WI38 (cell line): Measurements from ENCODE around the gene GAL3ST3.

Experiments used
- H3K4me3 ChIP-seq: 2 replicates; pipeline ENCODE4 v1.5.1; 2011; ENCODE audit warnings: low read depth, mild to moderate bottlenecking, control low read depth, low read length
- TF ChIP-seq, protein P1 (sequence below): IDR thresholded peaks from 2 replicates; pipeline ENCODE4 v1.5.1; 2012; ENCODE audit warnings: low read depth, mild to moderate bottlenecking, control low read depth, low read length

The GAL3ST3 gene

DNA sequence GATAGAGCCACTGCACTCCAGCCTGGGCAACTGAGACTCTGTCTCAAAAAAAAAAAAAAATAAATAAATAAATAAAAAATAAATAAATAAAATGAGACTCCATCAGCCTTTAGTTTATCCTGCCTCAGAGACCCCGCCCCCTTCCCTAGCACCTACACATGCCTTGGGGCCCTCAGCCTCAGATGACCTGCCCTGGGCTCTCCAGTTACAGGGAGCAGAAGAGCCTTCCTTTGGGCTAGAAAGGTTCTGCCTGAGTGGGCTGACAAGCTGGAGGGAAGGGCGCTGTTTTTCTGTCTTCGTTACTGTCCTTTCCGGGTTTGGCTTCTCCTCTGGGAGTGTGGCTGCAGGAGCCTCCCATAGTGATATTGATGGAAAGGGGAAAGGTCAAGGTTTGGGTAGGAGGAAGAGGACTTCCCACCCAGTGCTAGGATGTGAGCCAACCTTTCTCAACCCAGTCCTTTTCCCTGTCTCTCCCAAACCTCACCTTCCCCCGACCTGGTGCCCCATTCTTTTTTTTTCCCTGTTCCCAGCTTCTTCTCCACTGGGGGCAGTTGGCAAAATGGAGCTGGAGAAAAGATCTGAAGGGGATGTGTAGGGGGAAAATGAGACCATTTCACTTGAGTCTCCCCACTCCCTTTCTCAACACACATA lies 1.7 kb upstream of the GAL3ST3 start:
- no peak overlapping the region for H3K4me3 ChIP-seq
- TF ChIP-seq, protein P1, sequence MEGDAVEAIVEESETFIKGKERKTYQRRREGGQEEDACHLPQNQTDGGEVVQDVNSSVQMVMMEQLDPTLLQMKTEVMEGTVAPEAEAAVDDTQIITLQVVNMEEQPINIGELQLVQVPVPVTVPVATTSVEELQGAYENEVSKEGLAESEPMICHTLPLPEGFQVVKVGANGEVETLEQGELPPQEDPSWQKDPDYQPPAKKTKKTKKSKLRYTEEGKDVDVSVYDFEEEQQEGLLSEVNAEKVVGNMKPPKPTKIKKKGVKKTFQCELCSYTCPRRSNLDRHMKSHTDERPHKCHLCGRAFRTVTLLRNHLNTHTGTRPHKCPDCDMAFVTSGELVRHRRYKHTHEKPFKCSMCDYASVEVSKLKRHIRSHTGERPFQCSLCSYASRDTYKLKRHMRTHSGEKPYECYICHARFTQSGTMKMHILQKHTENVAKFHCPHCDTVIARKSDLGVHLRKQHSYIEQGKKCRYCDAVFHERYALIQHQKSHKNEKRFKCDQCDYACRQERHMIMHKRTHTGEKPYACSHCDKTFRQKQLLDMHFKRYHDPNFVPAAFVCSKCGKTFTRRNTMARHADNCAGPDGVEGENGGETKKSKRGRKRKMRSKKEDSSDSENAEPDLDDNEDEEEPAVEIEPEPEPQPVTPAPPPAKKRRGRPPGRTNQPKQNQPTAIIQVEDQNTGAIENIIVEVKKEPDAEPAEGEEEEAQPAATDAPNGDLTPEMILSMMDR, result no peak

- TF ChIP-seq, protein P1, result no peak
- no peak overlapping the region for H3K4me3 ChIP-seq
Observed at GRCh38 chr11:66047541-66048365, 1.2 kb downstream of the GAL3ST3 start.

GRCh38 chr11:66046901-66047300 lies 2.1 kb downstream of the GAL3ST3 start:
- H3K4me3 ChIP-seq, result no peak overlapping the region
- TF ChIP-seq, protein P1, result no peak

DNA sequence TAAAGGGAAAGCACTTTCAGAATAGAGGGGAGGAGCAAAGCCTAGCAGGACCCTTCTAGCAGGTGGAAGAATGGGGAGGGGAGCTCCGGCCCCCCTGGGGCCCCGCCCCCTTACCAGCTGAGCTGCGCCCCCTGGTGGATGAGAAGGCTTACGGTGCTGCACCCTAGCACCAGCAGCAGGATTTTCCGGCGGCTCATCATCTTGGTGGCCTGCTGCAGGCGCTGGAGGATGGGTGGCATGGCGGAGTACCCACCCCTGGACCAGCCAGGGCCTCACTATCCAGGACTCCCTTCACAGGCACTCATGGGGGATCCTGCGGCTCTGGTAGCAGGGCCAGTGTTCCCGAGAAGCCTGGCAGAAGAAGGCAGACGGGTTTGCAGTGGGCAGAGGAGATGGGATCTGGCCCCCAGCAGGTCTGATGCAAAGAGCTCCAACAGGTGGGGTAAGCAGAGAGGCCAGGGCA lies 3.8 kb downstream of the GAL3ST3 start:
- TF ChIP-seq, protein P1, result peak; percentile 85
- H3K4me3 ChIP-seq, result no peak overlapping the region

DNA sequence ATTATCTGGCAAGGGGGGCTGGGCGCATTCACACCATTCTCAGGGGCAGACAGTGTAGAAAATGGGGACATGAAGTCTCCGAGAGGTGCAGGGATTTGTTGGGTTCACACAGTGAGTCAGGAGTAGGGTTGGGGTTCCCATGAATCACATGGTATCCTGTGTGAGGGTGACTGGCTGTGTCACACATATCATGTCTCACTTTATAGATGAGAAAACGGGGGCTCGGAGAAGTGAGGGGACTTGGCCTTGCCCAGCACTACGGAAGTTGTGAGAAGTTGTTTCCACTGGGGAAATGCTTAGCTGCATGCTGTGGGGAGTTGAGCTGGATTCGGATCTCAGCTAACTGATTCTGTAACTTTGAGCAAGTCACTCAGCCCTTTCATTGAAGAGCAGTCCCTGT lies 4.2 kb downstream of the GAL3ST3 start:
- TF ChIP-seq, protein P1, result no peak
- H3K4me3 ChIP-seq, result no peak overlapping the region

DNA sequence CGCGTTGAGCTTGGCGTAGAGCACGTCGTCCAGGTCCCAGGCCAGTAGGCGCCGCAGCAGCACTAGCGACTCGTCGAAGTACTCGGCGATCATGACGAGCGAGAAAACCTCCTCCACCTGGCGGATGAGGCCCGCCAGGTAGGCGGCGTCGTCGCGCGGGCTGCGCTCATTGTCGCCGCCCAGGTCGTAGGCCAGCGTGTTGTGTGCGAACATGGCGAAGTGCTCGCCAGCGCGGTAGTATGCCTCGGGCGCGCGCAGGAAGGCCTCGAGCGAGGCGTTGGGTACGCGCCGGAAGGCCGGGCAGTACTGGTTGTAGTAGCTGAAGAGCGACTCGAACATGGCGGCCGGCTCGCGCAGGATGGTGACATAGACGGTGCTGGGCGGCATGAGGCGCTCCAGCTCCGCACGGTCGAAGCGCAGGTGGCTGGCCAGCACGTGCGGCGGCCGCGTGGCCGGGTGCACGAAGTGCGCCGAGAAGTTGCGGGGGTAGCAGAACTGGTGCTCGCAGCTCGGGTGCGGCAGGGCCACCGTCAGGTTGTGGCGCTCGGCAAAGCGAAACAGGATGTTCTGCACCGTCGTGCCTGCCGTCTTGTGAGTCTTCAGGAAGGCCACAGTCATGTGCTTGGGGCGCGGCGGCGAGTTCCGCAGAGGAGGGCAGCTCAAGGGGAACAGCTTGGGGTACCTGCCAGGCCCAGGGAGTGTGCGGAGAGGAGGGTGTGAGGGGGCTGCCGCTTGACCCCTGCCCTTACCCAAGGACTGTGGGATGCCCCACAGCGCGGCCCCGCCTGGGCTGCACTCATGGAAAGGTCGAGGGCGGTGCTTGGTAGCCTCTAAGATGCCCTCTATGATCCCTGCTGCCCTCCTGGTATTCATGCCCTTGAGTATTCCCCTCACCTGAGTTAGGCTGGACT lies 5.7 kb downstream of the GAL3ST3 start:
- no peak overlapping the region for H3K4me3 ChIP-seq

More for the DNA sequence above, 5.7 kb downstream of the GAL3ST3 start:
- TF ChIP-seq, protein P1, result no peak
